ENCODE measurements around the gene ELAVL3. TPM values are rescaled to one million over a fixed set of nuclear protein-coding genes. Genes with fewer than 3 reads are reported as not detected.

Gene ELAVL3
- 0.48 and 0.68 TPM in 2 replicates for polyA plus RNA-seq (2012; rRNA removed)
- 0.67 and 1.5 TPM in 2 replicates for polyA plus RNA-seq (2012; cell fraction: cytosol; rRNA removed)
- 1.0 and 1.6 TPM in 2 replicates for polyA plus RNA-seq (2012; cell fraction: nucleus; rRNA removed)

- peak within 1 kb of the TSS; percentile 88 for H3K4me2 ChIP-seq
- 19% methylated on average over 10 of the region's 77 CpGs for WGBS (ENCODE audit: low lambda C conversion rate)
- POLR2A ChIA-PET = interaction anchor here (0.6 to 2.2 kb wide), 10 partner anchors 25 to 187 kb away, joined by 3 to 15 read pairs (median 7); partner anchors contain the start of genes ECSIT, EPOR, RGL3 and SWSAP1
- TF ChIP-seq CTCF (IDR thresholded peaks at IDR 0.05) (no peak), MXI1 (IDR thresholded peaks at IDR 0.05; ENCODE audit: low read depth, low read length) (no peak), POLR2AphosphoS5 (IDR thresholded peaks at IDR 0.05; ENCODE audit: low read depth, low read length) (0 out of 2 replicates have a peak, but pooled peaks have one; percentile 22)
- H3F3A ChIP-seq (replicated peaks; ENCODE audit: insufficient read depth) = no peaks in the 10 kb centered on the region
- DNase-seq = peak; percentile 91
- H3K27me3 ChIP-seq (ENCODE audit: insufficient read depth) = peaks cover 25% of the 10 kb centered on the region; the same call in 1 of the 2 replicates
- H3K9me3 ChIP-seq = no peaks in the 10 kb centered on the region
- no peaks in the 10 kb centered on the region for H4K20me1 ChIP-seq (ENCODE audit: insufficient read depth)
- no peaks in the 10 kb centered on the region for H3K36me3 ChIP-seq (replicated peaks in 1 of 2; ENCODE audit: control insufficient read depth in 1 of 2, insufficient read depth in 2 of 2, low read length in 1 of 2)
- H3K79me2 ChIP-seq (ENCODE audit: insufficient read depth) = no peaks in the 10 kb centered on the region
- H3K27ac ChIP-seq (ENCODE audit: low read depth in 2 of 2, low read length in 1 of 2) = peak within 1 kb of the TSS in 1 of 2 experiments; percentile 75; a peak in 2 of 4 replicates
- CTCF ChIA-PET = interaction anchor here (1.1 to 3.7 kb wide), 6 partner anchors 15 to 186 kb away, joined by 4 to 57 read pairs (median 18); partner anchors contain the start of genes EPOR and ODAD3
- H2AFZ ChIP-seq (ENCODE audit: low read depth) = no peak within 1 kb of the TSS
- H3K9ac ChIP-seq = no peak within 1 kb of the TSS
- H3K4me1 ChIP-seq (ENCODE audit: control insufficient read depth in 1 of 2, insufficient read depth in 2 of 2, low read depth in 1 of 2, low read length in 1 of 2) = peaks cover 0 to 19% of the 10 kb centered on the region in 2 experiments; a peak in 1 of 4 replicates
- peak within 1 kb of the TSS; percentile 54 to 66; a peak in 3 of 4 replicates for H3K4me3 ChIP-seq (ENCODE audit: low read depth in 2 of 2, low read length in 1 of 2)
- H3K9me2 ChIP-seq = no peaks in the 10 kb centered on the region
Measured at GRCh38 chr19:11480715-11481533, at the start of gene ELAVL3. Gene ELAVL3, minus strand, starts transcription at chr19:11481046. Its CDS starts 438 bp downstream, at chr19:11480608.

GRCh38 chr19:11530432-11530831 lies 49.6 kb upstream of the ELAVL3 start:
- H3K27me3 ChIP-seq (ENCODE audit: insufficient read depth) = no peaks in the 10 kb centered on the region
- no peaks in the 10 kb centered on the region for H3K9me3 ChIP-seq
- peaks cover 7 to 12% of the 10 kb centered on the region in 2 experiments; a peak in 2 of 4 replicates for H3K4me1 ChIP-seq (ENCODE audit: control insufficient read depth in 1 of 2, insufficient read depth in 2 of 2, low read depth in 1 of 2, low read length in 1 of 2)
- no peaks in the 10 kb centered on the region; the same call in 1 of the 2 replicates for H4K20me1 ChIP-seq (ENCODE audit: insufficient read depth)
- no peak overlapping the region for H3K4me2 ChIP-seq
- ChIA-PET CTCF (interaction anchor here (0.9 to 1.5 kb wide), 5 partner anchors 9 to 150 kb away, joined by 3 to 6 read pairs (median 4); partner anchors contain the start of genes CNN1 and ELOF1), POLR2A (interaction anchor here (0.7 to 1.0 kb wide), 4 partner anchors 21 to 236 kb away, joined by 3 to 5 read pairs (median 4); no protein-coding TSS in a partner anchor)
- H3F3A ChIP-seq (replicated peaks; ENCODE audit: insufficient read depth) = peaks cover 29% of the 10 kb centered on the region
- H3K9me2 ChIP-seq = no peaks in the 10 kb centered on the region
- H3K9ac ChIP-seq = no peak overlapping the region
- peak overlapping the region in 1 of 2 experiments; percentile 16; a peak in 1 of 4 replicates for H3K27ac ChIP-seq (ENCODE audit: low read depth in 2 of 2, low read length in 1 of 2)
- 9% methylated on average over 2 of the region's 9 CpGs for WGBS (ENCODE audit: low lambda C conversion rate)
- peaks cover 20% of the 10 kb centered on the region for H3K79me2 ChIP-seq (ENCODE audit: insufficient read depth)
- peak; percentile 89 for DNase-seq
- H2AFZ ChIP-seq (ENCODE audit: low read depth) = no peak overlapping the region
- H3K4me3 ChIP-seq (ENCODE audit: low read depth in 2 of 2, low read length in 1 of 2) = no peak overlapping the region
- H3K36me3 ChIP-seq (replicated peaks in 1 of 2; ENCODE audit: control insufficient read depth in 1 of 2, insufficient read depth in 2 of 2, low read length in 1 of 2) = no peaks in the 10 kb centered on the region
- TF ChIP-seq GABPA (IDR thresholded peaks at IDR 0.05; ENCODE audit: low read depth) = no peak
- TF ChIP-seq MXI1 (IDR thresholded peaks at IDR 0.05; ENCODE audit: low read depth, low read length) = peak; percentile 100
- peak; percentile 46; the same call in 1 of the 2 replicates for TF ChIP-seq CTCF (IDR thresholded peaks at IDR 0.05)
- TF ChIP-seq FOXJ3 (CRISPR knock-in tag; IDR thresholded peaks at IDR 0.05) = no peak
- peak; percentile 53 for TF ChIP-seq RAD21 (IDR thresholded peaks at IDR 0.05; ENCODE audit: low read length)
- TF ChIP-seq MAX (IDR thresholded peaks at IDR 0.05; ENCODE audit: low read depth) = peak; percentile 99
- TF ChIP-seq, protein P1, sequence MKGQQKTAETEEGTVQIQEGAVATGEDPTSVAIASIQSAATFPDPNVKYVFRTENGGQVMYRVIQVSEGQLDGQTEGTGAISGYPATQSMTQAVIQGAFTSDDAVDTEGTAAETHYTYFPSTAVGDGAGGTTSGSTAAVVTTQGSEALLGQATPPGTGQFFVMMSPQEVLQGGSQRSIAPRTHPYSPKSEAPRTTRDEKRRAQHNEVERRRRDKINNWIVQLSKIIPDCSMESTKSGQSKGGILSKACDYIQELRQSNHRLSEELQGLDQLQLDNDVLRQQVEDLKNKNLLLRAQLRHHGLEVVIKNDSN (IDR thresholded peaks at IDR 0.05; ENCODE audit: borderline replicate concordance, low read depth) = peak; percentile 80
- peak; percentile 49 for TF ChIP-seq SMC3 (IDR thresholded peaks at IDR 0.05; ENCODE audit: low read depth, low read length)
- TF ChIP-seq CHD2 (IDR thresholded peaks at IDR 0.05; ENCODE audit: low read length, partially characterized antibody) = peak; percentile 55
- TF ChIP-seq EP300 (IDR thresholded peaks at IDR 0.05; ENCODE audit: borderline replicate concordance in 1 of 2, low read depth in 1 of 2, low read length in 1 of 2) = peak in 1 of 2 experiments; percentile 15; a peak in 1 of 4 replicates
- no peak for TF ChIP-seq FOSL2 (IDR thresholded peaks at IDR 0.05; ENCODE audit: borderline replicate concordance, low read depth)
- peak; percentile 68; the same call in 1 of the 2 replicates for TF ChIP-seq RCOR1 (IDR thresholded peaks at IDR 0.05; ENCODE audit: low read length)
- TF ChIP-seq IRF3 (IDR thresholded peaks at IDR 0.05; ENCODE audit: low read depth, low read length) = peak; percentile 27; the same call in 1 of the 2 replicates
- peak; percentile 84 for TF ChIP-seq NRF1 (IDR thresholded peaks at IDR 0.05; ENCODE audit: low read depth, low read length)
- peak; percentile 92; the same call in 1 of the 2 replicates for TF ChIP-seq SIN3A (IDR thresholded peaks at IDR 0.05; ENCODE audit: borderline replicate concordance, low read depth, low read length)
- peak; percentile 67 for TF ChIP-seq NFIC (IDR thresholded peaks at IDR 0.05; ENCODE audit: borderline replicate concordance)

All from SK-N-SH (cell line).